ENCODE measurements around the gene RBM42.
A peak's percentile ranks its signal among the peaks of the same experiment; 100 is the strongest.
"Not testable (repeated sequence)": the region's sequence is repeated elsewhere in the genome, so short reads cannot be mapped to it uniquely, and the experiment has no call there.

Gene RBM42

GRCh38 chr19:35648017-35648961, 19.5 kb downstream of the RBM42 start, which contains the start of gene COX6B1:
Gene COX6B1 (plus strand): TSS chr19:35648323. CDS start chr19:35651244, 2,921 bp downstream.
- Histone ChIP-seq H3K27me3 (ENCODE audit: control insufficient read depth, insufficient read depth, low read length, poor library complexity, severe bottlenecking) (peaks cover 5% of the 10 kb centered on the region), H3K27ac (ENCODE audit: insufficient read depth, low read depth, low read length, poor library complexity, severe bottlenecking) (no peak within 1 kb of the TSS), H3K4me1 (ENCODE audit: control insufficient read depth, insufficient read depth, low read length) (peaks cover 6% of the 10 kb centered on the region), H3K36me3 (ENCODE audit: control insufficient read depth, insufficient read depth, low read length) (peaks cover 4% of the 10 kb centered on the region), H3K9me3 (ENCODE audit: control insufficient read depth, low read length) (no peaks in the 10 kb centered on the region), H3K4me3 (ENCODE audit: insufficient read depth, low read depth, low read length) (peak within 1 kb of the TSS; percentile 90)
- WGBS, 2 experiments = 1% methylated on average over 46 of the region's 46 CpGs

GRCh38 chr19:35650581-35650980, 21.7 kb downstream of the RBM42 start:
- Histone ChIP-seq H3K4me3 (ENCODE audit: insufficient read depth, low read depth, low read length) (no peak overlapping the region), H3K4me1 (ENCODE audit: control insufficient read depth, insufficient read depth, low read length) (peaks cover under 1% of the 10 kb centered on the region), H3K27me3 (ENCODE audit: control insufficient read depth, insufficient read depth, low read length, poor library complexity, severe bottlenecking) (peaks cover 5% of the 10 kb centered on the region), H3K27ac (ENCODE audit: insufficient read depth, low read depth, low read length, poor library complexity, severe bottlenecking) (no peak overlapping the region), H3K9me3 (ENCODE audit: control insufficient read depth, low read length) (no peaks in the 10 kb centered on the region), H3K36me3 (ENCODE audit: control insufficient read depth, insufficient read depth, low read length) (peaks cover 13% of the 10 kb centered on the region)
- WGBS, 2 experiments = 93 to 94% methylated on average over 9 of the region's 9 CpGs

GRCh38 chr19:35654828-35655227, 26.0 kb downstream of the RBM42 start:
- not testable (repeated sequence) for H3K9me3 ChIP-seq (ENCODE audit: control insufficient read depth, low read length); H3K27me3 ChIP-seq (ENCODE audit: control insufficient read depth, insufficient read depth, low read length, poor library complexity, severe bottlenecking); H3K4me1 ChIP-seq (ENCODE audit: control insufficient read depth, insufficient read depth, low read length); H3K27ac ChIP-seq (ENCODE audit: insufficient read depth, low read depth, low read length, poor library complexity, severe bottlenecking); H3K4me3 ChIP-seq (ENCODE audit: insufficient read depth, low read depth, low read length)
- peaks cover 34% of the 10 kb centered on the region for H3K36me3 ChIP-seq (ENCODE audit: control insufficient read depth, insufficient read depth, low read length)
- WGBS, 2 experiments = 93 to 96% methylated on average over 6 of the region's 6 CpGs

- Histone ChIP-seq H3K36me3 (ENCODE audit: control insufficient read depth, insufficient read depth, low read length) (peaks cover 34% of the 10 kb centered on the region), H3K27ac (ENCODE audit: insufficient read depth, low read depth, low read length, poor library complexity, severe bottlenecking) (no peak overlapping the region), H3K27me3 (ENCODE audit: control insufficient read depth, insufficient read depth, low read length, poor library complexity, severe bottlenecking) (no peaks in the 10 kb centered on the region), H3K4me3 (ENCODE audit: insufficient read depth, low read depth, low read length) (no peak overlapping the region), H3K9me3 (ENCODE audit: control insufficient read depth, low read length) (no peaks in the 10 kb centered on the region), H3K4me1 (ENCODE audit: control insufficient read depth, insufficient read depth, low read length) (no peaks in the 10 kb centered on the region)
- WGBS, 2 experiments = 92 to 95% methylated on average over 4 of the region's 4 CpGs
These were observed 26.8 kb downstream of the RBM42 start for GRCh38 chr19:35655600-35655999.

- no peak overlapping the region for H3K4me3 ChIP-seq (ENCODE audit: insufficient read depth, low read depth, low read length)
These were observed 27.9 kb downstream of the RBM42 start for GRCh38 chr19:35656700-35657099.

GRCh38 chr19:35657904-35658700, 29.3 kb downstream of the RBM42 start:
- Histone ChIP-seq H3K4me1 (ENCODE audit: control insufficient read depth, insufficient read depth, low read length) (no peaks in the 10 kb centered on the region), H3K9me3 (ENCODE audit: control insufficient read depth, low read length) (no peaks in the 10 kb centered on the region), H3K4me3 (ENCODE audit: insufficient read depth, low read depth, low read length) (no peak overlapping the region), H3K27me3 (ENCODE audit: control insufficient read depth, insufficient read depth, low read length, poor library complexity, severe bottlenecking) (no peaks in the 10 kb centered on the region), H3K27ac (ENCODE audit: insufficient read depth, low read depth, low read length, poor library complexity, severe bottlenecking) (no peak overlapping the region), H3K36me3 (ENCODE audit: control insufficient read depth, insufficient read depth, low read length) (peaks cover 30% of the 10 kb centered on the region)
- 92 to 94% methylated on average over 15 of the region's 15 CpGs for WGBS, 2 experiments

More at GRCh38 chr19:35656700-35657099, 27.9 kb downstream of the RBM42 start:
- H3K36me3 ChIP-seq (ENCODE audit: control insufficient read depth, insufficient read depth, low read length) = peaks cover 32% of the 10 kb centered on the region
- H3K4me1 ChIP-seq (ENCODE audit: control insufficient read depth, insufficient read depth, low read length) = no peaks in the 10 kb centered on the region
- H3K27me3 ChIP-seq (ENCODE audit: control insufficient read depth, insufficient read depth, low read length, poor library complexity, severe bottlenecking) = no peaks in the 10 kb centered on the region
- H3K27ac ChIP-seq (ENCODE audit: insufficient read depth, low read depth, low read length, poor library complexity, severe bottlenecking) = no peak overlapping the region
- WGBS, 2 experiments = 96% methylated on average over 6 of the region's 6 CpGs
- H3K9me3 ChIP-seq (ENCODE audit: control insufficient read depth, low read length) = no peaks in the 10 kb centered on the region

GRCh38 chr19:35661995-35662340, 33.1 kb downstream of the RBM42 start:
- no peaks in the 10 kb centered on the region for H3K27me3 ChIP-seq (ENCODE audit: control insufficient read depth, insufficient read depth, low read length, poor library complexity, severe bottlenecking)
- H3K27ac ChIP-seq (ENCODE audit: insufficient read depth, low read depth, low read length, poor library complexity, severe bottlenecking) = no peak overlapping the region
- no peaks in the 10 kb centered on the region for H3K4me1 ChIP-seq (ENCODE audit: control insufficient read depth, insufficient read depth, low read length)
- no peaks in the 10 kb centered on the region for H3K9me3 ChIP-seq (ENCODE audit: control insufficient read depth, low read length)
- H3K36me3 ChIP-seq (ENCODE audit: control insufficient read depth, insufficient read depth, low read length) = peaks cover 14% of the 10 kb centered on the region
- no peak overlapping the region for H3K4me3 ChIP-seq (ENCODE audit: insufficient read depth, low read depth, low read length)
- WGBS, 2 experiments = 95% methylated on average over 6 of the region's 6 CpGs

GRCh38 chr19:35663981-35664380, 35.1 kb downstream of the RBM42 start:
- Histone ChIP-seq H3K27me3 (ENCODE audit: control insufficient read depth, insufficient read depth, low read length, poor library complexity, severe bottlenecking) (peaks cover under 1% of the 10 kb centered on the region), H3K36me3 (ENCODE audit: control insufficient read depth, insufficient read depth, low read length) (no peaks in the 10 kb centered on the region), H3K4me1 (ENCODE audit: control insufficient read depth, insufficient read depth, low read length) (no peaks in the 10 kb centered on the region), H3K9me3 (ENCODE audit: control insufficient read depth, low read length) (no peaks in the 10 kb centered on the region), H3K27ac (ENCODE audit: insufficient read depth, low read depth, low read length, poor library complexity, severe bottlenecking) (no peak overlapping the region), H3K4me3 (ENCODE audit: insufficient read depth, low read depth, low read length) (no peak overlapping the region)
- 81% methylated on average over 3 of the region's 3 CpGs for WGBS, 2 experiments

GRCh38 chr19:35665157-35665556, 36.3 kb downstream of the RBM42 start:
- Histone ChIP-seq H3K27ac (ENCODE audit: insufficient read depth, low read depth, low read length, poor library complexity, severe bottlenecking) (no peak overlapping the region), H3K9me3 (ENCODE audit: control insufficient read depth, low read length) (no peaks in the 10 kb centered on the region), H3K27me3 (ENCODE audit: control insufficient read depth, insufficient read depth, low read length, poor library complexity, severe bottlenecking) (peaks cover 11% of the 10 kb centered on the region), H3K4me3 (ENCODE audit: insufficient read depth, low read depth, low read length) (no peak overlapping the region), H3K4me1 (ENCODE audit: control insufficient read depth, insufficient read depth, low read length) (no peaks in the 10 kb centered on the region), H3K36me3 (ENCODE audit: control insufficient read depth, insufficient read depth, low read length) (no peaks in the 10 kb centered on the region)
- WGBS, 2 experiments = 92 to 94% methylated on average over 24 of the region's 24 CpGs

GRCh38 chr19:35665604-35666003, 36.8 kb downstream of the RBM42 start:
- H3K36me3 ChIP-seq (ENCODE audit: control insufficient read depth, insufficient read depth, low read length) = no peaks in the 10 kb centered on the region
- peaks cover 11% of the 10 kb centered on the region for H3K27me3 ChIP-seq (ENCODE audit: control insufficient read depth, insufficient read depth, low read length, poor library complexity, severe bottlenecking)
- no peak overlapping the region for H3K27ac ChIP-seq (ENCODE audit: insufficient read depth, low read depth, low read length, poor library complexity, severe bottlenecking)
- H3K9me3 ChIP-seq (ENCODE audit: control insufficient read depth, low read length) = no peaks in the 10 kb centered on the region
- H3K4me3 ChIP-seq (ENCODE audit: insufficient read depth, low read depth, low read length) = no peak overlapping the region
- WGBS, 2 experiments = 89% methylated on average over 7 of the region's 7 CpGs
- no peaks in the 10 kb centered on the region for H3K4me1 ChIP-seq (ENCODE audit: control insufficient read depth, insufficient read depth, low read length)

Measured in ectodermal cell (in vitro differentiated cells).